Neural cell (in vitro differentiated cells): ENCODE results near the gene DDX51. TPM values are rescaled to one million over a fixed set of nuclear protein-coding genes. Genes with fewer than 3 reads are reported as not detected.

ENCODE experiments used
- H2AFZ ChIP-seq: fragments of 200-600, 300-800 bp; sonication (generic), shearing (Covaris generic); 2 replicates; pipeline ENCODE4 v1.6.0; 2014; ENCODE audit warnings: low read depth, mild to moderate bottlenecking, antibody characterized with exemption, low read length, moderate library complexity
- H3F3A ChIP-seq: fragments of 200-600 bp; shearing (Covaris generic); 2 replicates; pipeline ENCODE4 v1.6.1; 2016; ENCODE audit warnings: mild to moderate bottlenecking, moderate library complexity, mixed read lengths, antibody characterized with exemption, low read length; ENCODE audit not compliant: insufficient read depth, poor library complexity, severe bottlenecking
- H3K27ac ChIP-seq: fragments of 200-600, 300-800 bp; sonication (generic), shearing (Covaris generic); 2 replicates; pipeline ENCODE4 v1.5.1; 2014; ENCODE audit warnings: mild to moderate bottlenecking, low read length, moderate library complexity
- H3K27me3 ChIP-seq: fragments of 300-800, 200-600 bp; sonication (generic), shearing (Covaris generic); 2 replicates; pipeline ENCODE4 v1.6.0; 2014; ENCODE audit warnings: mild to moderate bottlenecking, low read depth, low read length, moderate library complexity; ENCODE audit not compliant: insufficient read depth
- H3K36me3 ChIP-seq: fragments of 300-800, 200-600 bp; sonication (generic), shearing (Covaris generic); 2 replicates; pipeline ENCODE4 v1.5.1; 2014; ENCODE audit warnings: mild to moderate bottlenecking, antibody characterized with exemption, low read length, moderate library complexity; ENCODE audit not compliant: insufficient read depth
- H3K4me2 ChIP-seq: fragments of 300-800, 200-600 bp; sonication (generic), shearing (Covaris generic); 2 replicates; pipeline ENCODE4 v1.6.0; 2014; ENCODE audit warnings: mild to moderate bottlenecking, low read length
- H3K4me3 ChIP-seq: fragments of 300-800, 200-600 bp; sonication (generic), shearing (Covaris generic); 2 replicates; pipeline ENCODE4 v1.5.1; 2014; ENCODE audit warnings: mild to moderate bottlenecking, low read length, moderate library complexity
- H3K79me2 ChIP-seq: fragments of 200-600 bp; shearing (Covaris generic); replicated peaks from 2 replicates; pipeline ENCODE4 v1.6.0; 2014; ENCODE audit warnings: mild to moderate bottlenecking, low read length, moderate library complexity; ENCODE audit not compliant: insufficient read depth
- H3K9ac ChIP-seq: fragments of 300-800, 200-600 bp; sonication (generic), shearing (Covaris generic); 2 replicates; pipeline ENCODE4 v1.6.1; 2016; ENCODE audit warnings: mild to moderate bottlenecking, low read length, mixed read lengths
- H3K9me2 ChIP-seq: fragments of 200-600 bp; shearing (Covaris generic); 2 replicates; pipeline ENCODE4 v1.6.1; 2016; ENCODE audit warnings: mild to moderate bottlenecking, low read length, mixed read lengths; ENCODE audit not compliant: insufficient read depth
- H3K9me3 ChIP-seq: fragments of 200-600, 300-800 bp; sonication (generic), shearing (Covaris generic); 2 replicates; pipeline ENCODE4 v1.6.1; 2016; ENCODE audit warnings: mild to moderate bottlenecking, mixed run types, low read length, moderate library complexity, mixed read lengths
- H4K20me1 ChIP-seq: fragments of 200-600 bp; shearing (Covaris generic); 2 replicates; pipeline ENCODE4 v1.6.1; 2016; ENCODE audit warnings: mild to moderate bottlenecking, mixed run types; ENCODE audit not compliant: insufficient read depth
- EZH2 ChIP-seq: fragments of 200-600, 300-800 bp; shearing (Covaris generic), sonication (generic); IDR thresholded peaks from 2 replicates; pipeline ENCODE4 v1.6.1; 2014; ENCODE audit warnings: antibody characterized with exemption, low read length, borderline replicate concordance, mild to moderate bottlenecking; ENCODE audit not compliant: insufficient read depth, poor library complexity, severe bottlenecking
- MXI1 ChIP-seq: fragments of 450-650 bp; conservative IDR thresholded peaks from 2 replicates; pipeline ENCODE4 v1.6.1; 2014; ENCODE audit warnings: antibody characterized with exemption, mild to moderate bottlenecking; ENCODE audit not compliant: poor library complexity, severe bottlenecking
- POLR2AphosphoS5 ChIP-seq: IDR thresholded peaks from 2 replicates; pipeline ENCODE4 v1.6.1; 2012
- RAD21 ChIP-seq: fragments of 450-650 bp; conservative IDR thresholded peaks from 2 replicates; pipeline ENCODE4 v1.6.1; 2014; ENCODE audit warnings: antibody characterized with exemption, mild to moderate bottlenecking, moderate library complexity
- TAF1 ChIP-seq: IDR thresholded peaks from 2 replicates; pipeline ENCODE4 v1.6.1; 2012; ENCODE audit warnings: low read depth
- polyA plus RNA-seq: library from polyadenylated mRNA; depleted of rRNA; stranded (reverse); fragments of >200 nt; gene quantifications from 2 replicates; pipeline ENCODE4 v1.2.3, GENCODE V29; 2014
- TF ChIP-seq, protein P1 (sequence below): fragments of 450-650 bp; IDR thresholded peaks from 2 replicates; pipeline ENCODE4 v1.5.1; 2014; ENCODE audit warnings: antibody characterized with exemption, mild to moderate bottlenecking, moderate library complexity; ENCODE audit not compliant: poor library complexity, severe bottlenecking
- TF ChIP-seq, protein P2 (sequence below): IDR thresholded peaks from 2 replicates; pipeline ENCODE4 v1.6.1; 2012; ENCODE audit warnings: borderline replicate concordance

DDX51 gene
- polyA plus RNA-seq, 1 donor from 2014 or later = 17.6 TPM

DNA sequence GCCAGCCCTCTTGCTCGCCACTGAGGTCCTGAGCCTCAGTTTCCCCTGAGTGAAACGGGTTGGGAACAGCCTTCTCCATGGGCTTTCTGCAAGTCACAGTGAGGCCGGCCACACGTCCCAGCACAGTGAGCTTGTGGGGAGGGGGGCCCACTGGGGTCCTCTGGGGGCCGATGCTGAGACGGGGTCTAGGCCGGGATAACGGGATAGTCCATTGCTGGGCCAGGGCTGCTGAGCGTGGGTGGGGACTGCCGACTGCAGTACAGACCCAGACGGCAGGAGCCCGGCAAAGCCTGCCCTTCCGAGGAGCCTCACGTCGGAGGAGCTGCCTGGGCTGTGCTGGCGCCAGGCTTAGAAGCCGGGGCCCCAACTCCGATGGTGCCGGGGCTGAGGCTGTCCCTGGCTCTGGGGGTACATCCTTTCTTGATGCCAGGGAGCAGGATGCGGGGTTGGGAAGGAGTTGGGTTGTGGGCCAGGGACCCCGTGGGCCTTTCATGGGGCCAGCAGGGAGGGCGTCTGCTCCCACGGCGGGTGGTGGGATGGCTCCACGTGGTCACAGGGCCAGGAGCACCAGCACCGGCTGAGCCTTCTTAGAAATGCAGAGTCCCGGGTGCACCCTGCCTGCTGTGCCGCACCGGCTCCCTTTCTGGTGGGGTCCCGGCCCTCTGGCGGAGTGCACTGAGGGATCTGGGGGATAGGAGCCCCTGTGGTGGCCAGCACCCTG, 24.4 kb upstream of the DDX51 start:
- Histone ChIP-seq H3K9me2 (no peaks in the 10 kb centered on the region), H2AFZ (no peak overlapping the region), H4K20me1 (no peaks in the 10 kb centered on the region), H3K27me3 (no peaks in the 10 kb centered on the region), H3K36me3 (no peaks in the 10 kb centered on the region), H3K9ac (no peak overlapping the region), H3K27ac (no peak overlapping the region), H3K79me2 (no peaks in the 10 kb centered on the region), H3K4me2 (no peak overlapping the region), H3K4me3 (no peak overlapping the region), H3F3A (no peaks in the 10 kb centered on the region), H3K9me3 (no peaks in the 10 kb centered on the region)
- TF ChIP-seq POLR2AphosphoS5 (no peak), EZH2 (no peak), RAD21 (no peak), TAF1 (no peak), MXI1 (no peak)
- TF ChIP-seq, protein P1, sequence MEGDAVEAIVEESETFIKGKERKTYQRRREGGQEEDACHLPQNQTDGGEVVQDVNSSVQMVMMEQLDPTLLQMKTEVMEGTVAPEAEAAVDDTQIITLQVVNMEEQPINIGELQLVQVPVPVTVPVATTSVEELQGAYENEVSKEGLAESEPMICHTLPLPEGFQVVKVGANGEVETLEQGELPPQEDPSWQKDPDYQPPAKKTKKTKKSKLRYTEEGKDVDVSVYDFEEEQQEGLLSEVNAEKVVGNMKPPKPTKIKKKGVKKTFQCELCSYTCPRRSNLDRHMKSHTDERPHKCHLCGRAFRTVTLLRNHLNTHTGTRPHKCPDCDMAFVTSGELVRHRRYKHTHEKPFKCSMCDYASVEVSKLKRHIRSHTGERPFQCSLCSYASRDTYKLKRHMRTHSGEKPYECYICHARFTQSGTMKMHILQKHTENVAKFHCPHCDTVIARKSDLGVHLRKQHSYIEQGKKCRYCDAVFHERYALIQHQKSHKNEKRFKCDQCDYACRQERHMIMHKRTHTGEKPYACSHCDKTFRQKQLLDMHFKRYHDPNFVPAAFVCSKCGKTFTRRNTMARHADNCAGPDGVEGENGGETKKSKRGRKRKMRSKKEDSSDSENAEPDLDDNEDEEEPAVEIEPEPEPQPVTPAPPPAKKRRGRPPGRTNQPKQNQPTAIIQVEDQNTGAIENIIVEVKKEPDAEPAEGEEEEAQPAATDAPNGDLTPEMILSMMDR = no peak
- TF ChIP-seq, protein P2, sequence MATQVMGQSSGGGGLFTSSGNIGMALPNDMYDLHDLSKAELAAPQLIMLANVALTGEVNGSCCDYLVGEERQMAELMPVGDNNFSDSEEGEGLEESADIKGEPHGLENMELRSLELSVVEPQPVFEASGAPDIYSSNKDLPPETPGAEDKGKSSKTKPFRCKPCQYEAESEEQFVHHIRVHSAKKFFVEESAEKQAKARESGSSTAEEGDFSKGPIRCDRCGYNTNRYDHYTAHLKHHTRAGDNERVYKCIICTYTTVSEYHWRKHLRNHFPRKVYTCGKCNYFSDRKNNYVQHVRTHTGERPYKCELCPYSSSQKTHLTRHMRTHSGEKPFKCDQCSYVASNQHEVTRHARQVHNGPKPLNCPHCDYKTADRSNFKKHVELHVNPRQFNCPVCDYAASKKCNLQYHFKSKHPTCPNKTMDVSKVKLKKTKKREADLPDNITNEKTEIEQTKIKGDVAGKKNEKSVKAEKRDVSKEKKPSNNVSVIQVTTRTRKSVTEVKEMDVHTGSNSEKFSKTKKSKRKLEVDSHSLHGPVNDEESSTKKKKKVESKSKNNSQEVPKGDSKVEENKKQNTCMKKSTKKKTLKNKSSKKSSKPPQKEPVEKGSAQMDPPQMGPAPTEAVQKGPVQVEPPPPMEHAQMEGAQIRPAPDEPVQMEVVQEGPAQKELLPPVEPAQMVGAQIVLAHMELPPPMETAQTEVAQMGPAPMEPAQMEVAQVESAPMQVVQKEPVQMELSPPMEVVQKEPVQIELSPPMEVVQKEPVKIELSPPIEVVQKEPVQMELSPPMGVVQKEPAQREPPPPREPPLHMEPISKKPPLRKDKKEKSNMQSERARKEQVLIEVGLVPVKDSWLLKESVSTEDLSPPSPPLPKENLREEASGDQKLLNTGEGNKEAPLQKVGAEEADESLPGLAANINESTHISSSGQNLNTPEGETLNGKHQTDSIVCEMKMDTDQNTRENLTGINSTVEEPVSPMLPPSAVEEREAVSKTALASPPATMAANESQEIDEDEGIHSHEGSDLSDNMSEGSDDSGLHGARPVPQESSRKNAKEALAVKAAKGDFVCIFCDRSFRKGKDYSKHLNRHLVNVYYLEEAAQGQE = no peak

DNA sequence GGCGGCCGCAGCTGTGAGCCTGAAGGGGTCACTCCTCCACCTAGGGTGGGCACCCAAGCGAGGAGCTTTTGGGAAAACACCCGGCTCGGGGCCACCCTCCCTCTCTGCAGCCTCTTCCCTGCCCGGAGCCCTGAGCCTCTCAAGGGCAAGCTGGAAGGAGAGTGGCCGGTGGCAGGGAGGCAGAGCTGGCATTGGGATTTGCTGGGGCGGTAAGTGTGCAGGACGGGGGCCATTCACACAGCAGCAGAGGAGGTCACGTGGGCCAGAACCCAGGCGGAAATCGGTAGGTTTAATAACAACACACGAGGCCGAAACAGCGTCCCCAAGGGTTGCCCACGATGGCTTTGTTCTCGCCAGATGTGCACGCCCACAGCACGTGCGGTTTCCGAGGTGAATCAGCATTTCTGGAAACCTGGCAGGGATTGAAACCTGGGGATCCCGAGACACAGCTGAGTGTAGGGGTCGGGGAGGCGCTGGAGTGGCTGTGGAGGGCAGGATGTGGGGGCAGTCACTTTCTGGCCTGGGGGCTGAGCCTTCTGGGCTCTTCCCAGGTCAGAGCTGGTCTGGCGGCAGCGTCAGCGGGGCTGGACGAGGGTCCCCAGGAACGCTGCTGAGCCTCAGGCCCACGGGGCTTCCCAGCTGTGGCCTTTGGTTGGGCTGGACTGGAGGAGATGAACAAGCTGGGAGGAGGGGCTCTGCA, 23.6 kb upstream of the DDX51 start:
- no peak overlapping the region for H3K4me2 ChIP-seq
- H3K27ac ChIP-seq = no peak overlapping the region
- H3K4me3 ChIP-seq = no peak overlapping the region
- TF ChIP-seq, protein P2 = no peak
- TF ChIP-seq POLR2AphosphoS5 (no peak), MXI1 (no peak)
- H2AFZ ChIP-seq = no peak overlapping the region
- no peak overlapping the region for H3K9ac ChIP-seq
- H3K9me2 ChIP-seq = no peaks in the 10 kb centered on the region
- no peaks in the 10 kb centered on the region for H3K79me2 ChIP-seq
- H3K36me3 ChIP-seq = no peaks in the 10 kb centered on the region
- H3K9me3 ChIP-seq = no peaks in the 10 kb centered on the region
- H3F3A ChIP-seq = no peaks in the 10 kb centered on the region
- no peaks in the 10 kb centered on the region for H3K27me3 ChIP-seq
- H4K20me1 ChIP-seq = no peaks in the 10 kb centered on the region
